ENCODE data around the gene PTGR2.
"Not testable (repeated sequence)": the region's sequence is repeated elsewhere in the genome, so short reads cannot be mapped to it uniquely, and the experiment has no call there.

PTGR2 gene

GRCh38 chr14:73833530-73834260 is 17.9 kb upstream of the PTGR2 start:
- no peak for DNase-seq

- no peak for DNase-seq
These were observed 17.4 kb upstream of the PTGR2 start for GRCh38 chr14:73834261-73834625.

DNA sequence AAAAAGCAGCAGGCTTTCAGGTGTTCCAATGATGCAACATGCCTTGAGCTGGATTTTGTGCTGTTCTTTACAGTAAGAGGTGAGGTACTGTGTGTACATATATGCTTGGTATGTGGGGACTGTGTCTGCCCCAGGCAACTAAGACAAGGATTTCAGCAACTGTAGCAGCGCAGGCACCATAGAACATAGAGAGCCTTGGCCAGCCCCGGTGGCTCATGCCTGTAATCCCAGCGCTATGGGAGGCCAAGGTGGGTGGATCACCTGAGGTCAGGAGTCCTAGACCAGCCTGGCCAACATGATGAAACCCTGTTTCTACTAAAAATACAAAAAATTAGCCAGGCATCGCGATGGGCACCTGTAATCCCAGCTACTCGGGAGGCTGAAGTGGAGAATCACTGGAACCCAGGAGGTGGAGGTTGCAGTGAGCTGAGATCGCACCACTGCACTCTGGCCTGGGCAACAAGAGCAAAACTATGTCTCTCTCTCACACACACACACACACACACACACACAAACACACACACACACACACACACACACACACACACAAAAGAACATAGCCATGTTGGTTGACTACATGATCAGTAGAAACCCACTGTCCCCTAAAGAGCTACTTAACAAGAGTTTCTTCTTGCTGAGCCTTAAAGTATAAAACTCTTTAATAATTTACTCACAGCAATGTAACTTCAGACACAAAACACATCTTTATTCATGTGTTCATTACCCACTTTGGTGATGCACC is 13.2 kb upstream of the PTGR2 start:
- not testable (repeated sequence) for DNase-seq

- no peak for DNase-seq
These were observed 9.4 kb upstream of the PTGR2 start for GRCh38 chr14:73842201-73842600.

DNA sequence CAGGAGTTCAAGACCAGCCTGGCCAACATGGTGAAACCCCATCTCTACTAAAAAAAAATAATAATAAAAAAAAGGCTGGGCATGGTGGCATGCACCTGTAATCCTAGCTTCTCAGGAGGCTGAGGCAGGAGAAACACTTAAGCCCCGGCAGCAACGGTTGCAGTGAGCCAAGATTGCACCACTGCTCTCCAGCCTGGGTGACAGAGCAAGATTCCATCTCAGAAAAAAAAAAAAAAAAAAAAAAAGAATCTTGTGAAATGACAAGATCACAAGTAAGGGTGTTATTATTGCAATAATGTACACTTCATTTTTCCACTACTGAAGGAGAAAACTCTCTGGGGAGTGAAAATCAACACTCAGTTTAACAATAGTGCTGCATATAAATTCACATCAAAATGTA is 8.8 kb upstream of the PTGR2 start:
- no peak for DNase-seq

- no peak for DNase-seq
These were observed 8.3 kb upstream of the PTGR2 start for GRCh38 chr14:73843296-73843695.

DNA sequence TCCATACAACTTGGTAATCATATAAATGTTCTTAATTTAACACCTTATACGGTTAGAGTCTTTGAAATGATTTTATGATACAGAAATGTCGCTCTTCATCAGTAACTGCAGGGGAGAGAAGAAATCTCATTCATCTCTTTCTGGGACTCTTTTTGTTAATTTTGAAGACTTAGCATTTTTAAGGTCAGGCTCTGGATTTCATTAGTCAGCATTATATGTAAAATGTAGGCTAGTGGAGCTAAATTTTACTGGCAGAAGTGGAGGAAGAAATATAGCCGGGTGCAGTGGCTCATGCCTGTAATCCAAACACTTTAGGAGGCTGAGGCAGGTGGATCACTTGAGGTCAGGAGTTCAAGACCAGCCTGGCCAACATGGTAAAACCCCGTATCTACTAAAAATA is 4.7 kb upstream of the PTGR2 start:
- DNase-seq = no peak

- DNase-seq = no peak
These were observed 631 bp upstream of the PTGR2 start for GRCh38 chr14:73851000-73851399.

DNA sequence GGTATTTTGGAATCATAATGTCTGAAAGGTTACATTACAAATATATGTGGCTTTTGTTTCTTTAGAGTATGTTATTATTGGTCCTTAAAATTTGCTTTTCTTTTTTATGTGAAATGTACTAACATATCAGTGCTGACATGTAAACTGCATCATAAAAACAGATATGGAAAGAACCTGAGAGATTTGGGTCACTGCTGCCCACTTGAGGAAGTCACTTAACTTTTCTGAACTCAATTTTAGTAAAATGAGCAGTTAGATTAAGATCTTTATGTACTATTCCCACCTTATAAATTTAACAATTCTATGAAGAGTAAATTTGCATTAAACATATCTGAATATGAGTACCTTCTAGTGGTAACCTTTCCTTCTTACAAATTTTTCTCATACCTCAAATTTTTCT is 7.5 kb downstream of the PTGR2 start:
- DNase-seq = no peak

GRCh38 chr14:73861073-73861472 is 9.4 kb downstream of the PTGR2 start:
- no peak for DNase-seq

DNA sequence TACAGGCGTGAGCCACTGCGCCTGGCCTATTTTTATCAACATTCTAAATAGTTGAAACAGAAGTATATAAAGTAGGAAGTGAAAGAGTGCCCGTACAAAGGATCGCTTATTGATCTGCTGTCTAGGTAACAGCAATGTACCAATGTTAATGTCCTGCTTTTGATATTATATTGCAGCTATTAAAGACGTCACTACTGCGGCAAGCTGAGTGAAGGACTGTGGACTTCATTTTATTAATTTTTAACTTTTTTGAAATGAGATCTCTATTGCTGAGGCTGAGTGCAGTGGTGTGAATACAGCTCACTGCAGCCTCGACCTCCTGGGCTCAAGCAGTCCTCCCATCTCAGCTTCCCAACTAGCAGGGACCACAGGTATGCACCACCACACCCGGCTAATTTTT is 10.8 kb downstream of the PTGR2 start:
- no peak for DNase-seq

DNA sequence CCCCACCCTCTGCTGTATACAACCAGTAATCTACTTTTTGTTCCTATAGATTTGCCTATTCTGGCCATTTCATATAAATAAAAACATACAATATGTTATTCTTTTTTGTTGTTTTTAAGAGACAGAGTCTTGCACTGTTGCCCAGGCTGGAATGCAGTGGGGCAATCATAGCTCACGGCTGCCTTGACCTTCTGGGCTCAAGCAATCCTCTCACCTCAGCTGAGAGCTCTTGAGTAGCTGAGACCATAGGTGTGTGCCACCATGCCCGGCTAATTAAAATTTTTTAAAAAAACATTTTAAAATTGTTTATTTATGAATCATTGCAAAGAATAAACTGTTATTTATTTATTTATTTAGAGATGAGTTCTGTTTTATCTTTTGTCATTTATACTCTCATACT is 11.6 kb downstream of the PTGR2 start:
- no peak for DNase-seq

DNA sequence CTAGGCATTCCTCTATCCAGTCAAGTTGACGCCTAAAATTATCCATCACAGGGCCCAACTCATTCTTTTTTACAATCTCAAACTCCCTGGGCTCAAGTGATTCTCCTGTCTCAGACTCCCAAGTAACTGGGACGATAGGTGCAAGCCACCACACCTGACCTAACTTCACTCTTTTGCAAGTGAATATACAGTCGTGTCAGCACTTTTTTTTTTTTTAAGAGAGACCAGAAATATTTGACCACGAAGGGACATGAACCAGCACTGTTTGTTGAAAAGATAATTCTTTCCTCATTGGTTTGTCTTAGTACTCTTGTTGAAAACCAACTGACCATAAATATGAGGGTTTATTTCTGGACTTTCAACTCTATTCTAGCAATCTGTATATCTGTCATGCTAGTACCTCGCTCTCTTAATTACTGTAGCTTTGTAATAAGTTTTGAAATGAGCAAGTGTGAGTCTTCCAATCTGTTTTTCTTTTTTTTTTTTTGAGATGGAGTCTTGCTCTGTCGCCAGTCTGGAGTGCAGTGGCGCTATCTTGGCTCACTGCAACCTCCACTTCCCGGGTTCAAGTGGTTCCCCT is 14.0 kb downstream of the PTGR2 start:
- no peak for DNase-seq

DNA sequence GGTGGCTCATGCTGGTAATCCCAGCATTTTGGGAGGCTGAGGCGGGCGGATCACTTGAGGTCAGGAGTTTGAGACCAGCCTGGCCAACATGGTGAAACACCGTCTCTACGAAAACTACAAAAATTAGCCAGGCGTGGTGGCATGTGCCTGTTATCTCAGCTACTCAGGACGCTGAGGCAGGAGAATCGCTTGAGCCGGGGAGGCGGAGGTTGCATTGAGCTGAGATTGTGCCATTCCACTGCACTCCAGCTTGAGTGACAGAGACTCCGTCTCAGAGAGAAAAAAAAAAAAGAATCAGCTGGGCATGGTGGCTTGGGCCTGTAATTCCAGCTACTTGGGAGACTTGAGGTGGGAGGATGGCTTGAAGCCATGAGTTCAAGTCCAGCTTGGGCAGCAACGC is 18.1 kb downstream of the PTGR2 start:
- DNase-seq = not testable (repeated sequence)

GRCh38 chr14:73870525-73871235 is 19.0 kb downstream of the PTGR2 start:
- no peak for DNase-seq

DNA sequence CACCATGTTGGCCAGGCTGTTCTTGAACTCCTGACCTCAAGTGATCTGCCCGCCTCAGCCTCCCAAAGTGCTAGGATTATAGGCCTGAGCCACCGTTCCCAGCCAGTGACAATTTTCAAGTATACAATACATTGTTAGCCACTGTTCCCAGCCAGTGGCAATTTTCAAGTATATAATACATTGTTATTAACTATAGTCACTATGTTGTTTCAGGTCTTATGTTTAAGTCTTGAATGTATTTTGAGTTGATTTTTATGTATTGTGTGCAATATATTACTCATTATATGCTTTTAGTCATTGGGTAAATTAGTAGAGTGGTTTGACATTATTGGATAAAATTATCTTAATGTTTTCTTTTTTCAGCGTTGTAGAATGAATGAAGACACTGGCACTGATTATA is 22.0 kb downstream of the PTGR2 start:
- no peak for DNase-seq

DNA sequence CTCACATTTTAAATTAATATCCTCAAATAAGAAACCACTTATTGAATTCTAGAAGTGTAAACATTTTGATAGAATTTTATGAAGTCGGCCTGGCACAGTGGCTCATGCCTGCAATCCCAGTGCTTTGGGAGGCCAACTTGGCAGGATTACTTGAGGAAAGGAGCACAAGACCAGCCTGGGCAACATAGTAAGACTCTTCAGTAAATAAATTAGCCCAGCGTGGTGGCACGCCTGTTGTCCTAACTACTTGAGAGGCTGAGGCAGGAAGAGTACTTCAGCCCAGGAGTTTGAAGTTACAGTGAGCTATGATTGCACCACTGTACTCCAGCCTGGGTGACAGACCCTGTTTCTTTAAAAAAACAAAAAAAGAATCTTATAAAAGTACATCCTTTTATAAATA is 26.2 kb downstream of the PTGR2 start:
- no peak for DNase-seq

GRCh38 chr14:73878436-73878835 is 26.8 kb downstream of the PTGR2 start:
- no peak for DNase-seq

DNA sequence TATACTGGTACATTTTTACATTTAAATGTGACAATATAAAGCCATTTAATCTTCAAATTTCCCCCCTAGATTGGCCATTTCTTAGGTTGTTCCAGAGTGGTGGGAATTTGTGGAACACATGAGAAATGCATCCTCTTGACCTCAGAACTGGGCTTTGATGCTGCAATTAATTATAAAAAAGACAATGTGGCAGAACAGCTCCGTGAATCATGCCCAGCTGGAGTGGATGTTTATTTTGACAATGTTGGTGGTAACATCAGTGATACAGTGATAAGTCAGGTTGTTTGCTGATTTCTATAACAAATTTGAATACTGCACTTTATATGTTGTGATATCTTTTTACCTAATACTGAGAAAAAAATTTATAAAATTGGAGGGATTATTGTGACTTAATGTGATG is 27.4 kb downstream of the PTGR2 start:
- DNase-seq = no peak

GRCh38 chr14:73884438-73885190 is 33.0 kb downstream of the PTGR2 start:
- no peak for DNase-seq

DNA sequence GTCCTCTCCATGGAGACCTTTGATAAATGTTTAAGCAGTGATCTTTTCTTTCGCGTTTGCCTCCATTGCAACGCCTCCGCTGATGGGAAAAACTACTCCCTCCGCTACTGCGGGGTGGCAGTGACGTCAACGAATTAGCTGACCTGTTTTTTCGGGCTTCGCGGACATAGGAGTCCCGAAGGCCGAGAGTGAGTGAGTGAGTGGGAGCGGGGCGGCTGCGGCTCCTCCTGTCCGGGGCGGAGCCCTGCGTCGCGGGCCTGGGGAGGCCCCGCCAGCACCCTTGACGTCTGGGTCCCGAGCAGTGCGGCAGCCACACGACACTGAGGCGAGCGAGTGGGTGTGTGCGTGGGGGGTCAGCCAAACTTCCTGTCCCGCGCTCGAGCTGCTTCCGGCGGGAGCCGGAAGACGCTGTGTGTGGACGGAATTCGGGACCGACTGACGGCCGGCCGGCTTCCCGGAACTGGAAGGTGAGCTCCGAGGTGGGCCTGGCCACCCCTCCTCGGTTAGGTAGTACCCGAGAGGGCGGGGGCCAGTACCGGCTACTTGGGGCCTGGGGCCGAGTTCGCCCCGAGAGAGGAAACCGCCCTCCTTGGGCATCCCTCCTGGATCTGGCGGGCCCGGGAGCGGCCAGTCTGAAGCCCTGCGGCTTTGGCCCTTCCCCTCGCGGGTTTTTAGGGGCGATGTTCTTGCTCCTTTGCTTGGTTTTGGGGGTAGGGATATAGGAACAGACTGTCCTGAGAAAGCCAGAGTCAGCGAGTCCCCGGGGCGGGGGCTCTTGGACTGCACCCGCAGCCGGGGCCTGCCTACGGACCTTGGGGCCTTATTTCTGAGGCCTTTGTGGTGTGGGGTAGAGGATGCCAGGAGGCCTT is 35.1 kb downstream of the PTGR2 start, which contains the start of gene ZNF410:
TSS of gene ZNF410 (plus strand) at position 411 of the 869 bp plus-strand sequence. CDS start 5,317 bp downstream, outside the sequence.
- peak; percentile 94 for DNase-seq

GRCh38 chr14:73887318-73887616 is 35.6 kb downstream of the PTGR2 start:
- no peak for DNase-seq

Data from NCI-H446 treated with DMSO at 0.1 percent for 48 hours (cell line).